Measurements from ENCODE around the gene KIFBP. TPM values are rescaled to one million over a fixed set of nuclear protein-coding genes. Genes with fewer than 3 reads are reported as not detected.
"Not testable (repeated sequence)": the region's sequence is repeated elsewhere in the genome, so short reads cannot be mapped to it uniquely, and the experiment has no call there.

The KIFBP gene, protein sequence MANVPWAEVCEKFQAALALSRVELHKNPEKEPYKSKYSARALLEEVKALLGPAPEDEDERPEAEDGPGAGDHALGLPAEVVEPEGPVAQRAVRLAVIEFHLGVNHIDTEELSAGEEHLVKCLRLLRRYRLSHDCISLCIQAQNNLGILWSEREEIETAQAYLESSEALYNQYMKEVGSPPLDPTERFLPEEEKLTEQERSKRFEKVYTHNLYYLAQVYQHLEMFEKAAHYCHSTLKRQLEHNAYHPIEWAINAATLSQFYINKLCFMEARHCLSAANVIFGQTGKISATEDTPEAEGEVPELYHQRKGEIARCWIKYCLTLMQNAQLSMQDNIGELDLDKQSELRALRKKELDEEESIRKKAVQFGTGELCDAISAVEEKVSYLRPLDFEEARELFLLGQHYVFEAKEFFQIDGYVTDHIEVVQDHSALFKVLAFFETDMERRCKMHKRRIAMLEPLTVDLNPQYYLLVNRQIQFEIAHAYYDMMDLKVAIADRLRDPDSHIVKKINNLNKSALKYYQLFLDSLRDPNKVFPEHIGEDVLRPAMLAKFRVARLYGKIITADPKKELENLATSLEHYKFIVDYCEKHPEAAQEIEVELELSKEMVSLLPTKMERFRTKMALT
- total RNA-seq (10 to 100 TPM; 21.3 to 27.9 TPM), polyA plus RNA-seq (10 to 100 TPM; 10.9 to 11.5 TPM)
- long read RNA-seq, donor 1, transcript KIF1BP-201 (7 exons, 2,544 nt), result major isoform, 12 of 39 reads
- long read RNA-seq, donor 1, partial matches to known transcripts, result 26 of 39 reads
- long read RNA-seq, donor 1, other reads (novel, unspliced or antisense), result 0 of 39 reads
- long read RNA-seq, donor 2, partial matches to known transcripts, result 0 of 2 reads
- long read RNA-seq, donor 2, other reads (novel, unspliced or antisense), result 0 of 2 reads
- long read RNA-seq, donor 3, partial matches to known transcripts, result 0 of 3 reads
- long read RNA-seq, donor 3, other reads (novel, unspliced or antisense), result 0 of 3 reads
- long read RNA-seq, donor 4, partial matches to known transcripts, result 0 of 6 reads
- long read RNA-seq, donor 4, other reads (novel, unspliced or antisense), result 0 of 6 reads
- long read RNA-seq, donor 5, transcript KIF1BP-203 (4 exons, 576 nt), result minor isoform, 5 of 11 reads
- long read RNA-seq, donor 5, transcript KIF1BP-201 (7 exons, 2,544 nt), result major isoform, 6 of 11 reads
- long read RNA-seq, donor 5, partial matches to known transcripts, result 0 of 11 reads
- long read RNA-seq, donor 5, other reads (novel, unspliced or antisense), result 0 of 11 reads

DNA sequence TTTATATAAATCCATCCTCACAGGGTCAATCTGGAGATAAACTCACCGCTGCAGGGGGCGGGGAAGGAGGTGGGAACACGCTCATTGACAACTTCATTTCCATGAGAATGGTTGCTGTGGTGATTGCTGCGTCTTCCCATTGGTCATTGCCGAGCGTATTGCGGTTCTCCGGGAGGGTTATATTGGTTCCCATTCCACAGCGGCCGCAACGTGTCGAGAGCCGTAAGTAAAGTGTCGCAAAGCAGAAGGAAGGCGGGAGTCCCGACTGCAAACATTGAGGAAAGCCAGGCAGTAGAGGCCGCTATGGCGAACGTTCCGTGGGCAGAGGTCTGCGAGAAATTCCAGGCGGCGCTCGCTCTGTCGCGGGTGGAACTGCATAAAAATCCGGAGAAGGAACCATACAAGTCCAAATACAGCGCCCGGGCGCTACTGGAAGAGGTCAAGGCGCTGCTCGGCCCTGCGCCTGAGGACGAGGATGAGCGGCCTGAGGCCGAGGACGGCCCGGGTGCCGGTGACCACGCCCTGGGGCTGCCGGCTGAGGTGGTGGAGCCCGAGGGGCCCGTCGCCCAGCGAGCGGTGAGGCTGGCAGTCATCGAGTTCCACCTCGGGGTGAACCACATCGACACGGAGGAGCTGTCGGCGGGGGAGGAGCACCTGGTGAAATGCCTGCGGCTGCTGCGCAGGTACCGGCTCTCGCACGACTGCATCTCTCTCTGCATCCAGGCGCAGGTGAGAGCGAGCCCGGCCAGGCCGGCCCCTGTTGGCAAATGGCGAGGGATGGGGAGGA lies at the start of gene KIFBP:
Gene KIFBP, plus strand, starts transcription at position 274 of the 787 bp plus-strand sequence. Its CDS starts 30 bp downstream, at position 304.
- peak within 1 kb of the TSS; percentile 99 for H3K4me3 ChIP-seq
- H3K27me3 ChIP-seq (ENCODE audit: control insufficient read depth in 3 of 3, insufficient read depth in 3 of 3, low read length in 2 of 3), result no peaks in the 10 kb centered on the region
- no peaks in the 10 kb centered on the region for H3K9me3 ChIP-seq (ENCODE audit: control insufficient read depth in 4 of 4, insufficient read depth in 3 of 4, low read length in 3 of 4)
- 0 to 1% methylated on average over 62 of the region's 62 CpGs for WGBS, 2 donors
- H3K36me3 ChIP-seq (ENCODE audit: control insufficient read depth in 4 of 4, insufficient read depth in 4 of 4, low read length in 4 of 4), result peaks cover 0 to 13% (median 6%) of the 10 kb centered on the region in 4 donors
- TF ChIP-seq, protein P1, sequence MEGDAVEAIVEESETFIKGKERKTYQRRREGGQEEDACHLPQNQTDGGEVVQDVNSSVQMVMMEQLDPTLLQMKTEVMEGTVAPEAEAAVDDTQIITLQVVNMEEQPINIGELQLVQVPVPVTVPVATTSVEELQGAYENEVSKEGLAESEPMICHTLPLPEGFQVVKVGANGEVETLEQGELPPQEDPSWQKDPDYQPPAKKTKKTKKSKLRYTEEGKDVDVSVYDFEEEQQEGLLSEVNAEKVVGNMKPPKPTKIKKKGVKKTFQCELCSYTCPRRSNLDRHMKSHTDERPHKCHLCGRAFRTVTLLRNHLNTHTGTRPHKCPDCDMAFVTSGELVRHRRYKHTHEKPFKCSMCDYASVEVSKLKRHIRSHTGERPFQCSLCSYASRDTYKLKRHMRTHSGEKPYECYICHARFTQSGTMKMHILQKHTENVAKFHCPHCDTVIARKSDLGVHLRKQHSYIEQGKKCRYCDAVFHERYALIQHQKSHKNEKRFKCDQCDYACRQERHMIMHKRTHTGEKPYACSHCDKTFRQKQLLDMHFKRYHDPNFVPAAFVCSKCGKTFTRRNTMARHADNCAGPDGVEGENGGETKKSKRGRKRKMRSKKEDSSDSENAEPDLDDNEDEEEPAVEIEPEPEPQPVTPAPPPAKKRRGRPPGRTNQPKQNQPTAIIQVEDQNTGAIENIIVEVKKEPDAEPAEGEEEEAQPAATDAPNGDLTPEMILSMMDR (IDR thresholded peaks at IDR 0.05; ENCODE audit: control extremely low read depth, extremely low read depth), result peak; percentile 26
- peak; percentile 97 for ATAC-seq (ENCODE audit: insufficient read depth, low FRiP score)
- peak within 1 kb of the TSS; percentile 72 to 77 for H3K9ac ChIP-seq (ENCODE audit: insufficient read depth in 1 of 2, low read length in 2 of 2)
- H3K4me1 ChIP-seq (ENCODE audit: control insufficient read depth in 5 of 5, insufficient read depth in 5 of 5, low read length in 5 of 5), result peaks cover 8 to 26% (median 9%) of the 10 kb centered on the region in 5 donors
- peak within 1 kb of the TSS; percentile 88 to 89 for H3K27ac ChIP-seq (ENCODE audit: low read depth in 1 of 2, low read length in 1 of 2)
- DNase-seq, result peak; percentile 96 to 99 (median 98)

DNA sequence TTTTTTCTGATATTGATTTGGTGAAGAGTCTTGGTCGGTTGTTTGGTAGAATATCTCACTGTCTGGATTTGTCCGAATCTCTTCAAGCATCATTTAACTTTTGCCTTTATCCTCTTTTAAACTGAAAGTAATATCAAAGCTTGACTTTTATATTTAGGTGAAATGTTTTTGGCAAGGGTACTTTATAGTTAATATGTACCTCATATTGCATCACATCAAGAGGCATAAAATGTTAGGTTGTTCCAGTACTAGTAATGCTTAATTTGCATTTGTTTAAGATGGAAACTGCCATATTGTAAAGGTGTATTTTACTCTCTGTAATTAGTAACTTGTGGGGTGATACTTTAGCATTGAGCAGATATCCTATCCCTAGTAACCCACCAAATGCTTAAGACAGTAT lies 49.7 kb upstream of the KIFBP start:
- TF ChIP-seq, protein P1 (IDR thresholded peaks at IDR 0.05; ENCODE audit: control extremely low read depth, extremely low read depth), result no peak
- no peaks in the 10 kb centered on the region for H3K4me1 ChIP-seq (ENCODE audit: control insufficient read depth in 5 of 5, insufficient read depth in 5 of 5, low read length in 5 of 5)
- no peak for ATAC-seq (ENCODE audit: insufficient read depth, low FRiP score)
- H3K9me3 ChIP-seq (ENCODE audit: control insufficient read depth in 4 of 4, insufficient read depth in 3 of 4, low read length in 3 of 4), result no peaks in the 10 kb centered on the region
- no peak overlapping the region for H3K4me3 ChIP-seq
- DNase-seq, result no peak
- H3K9ac ChIP-seq (ENCODE audit: insufficient read depth in 1 of 2, low read length in 2 of 2), result no peak overlapping the region
- no peaks in the 10 kb centered on the region for H3K27me3 ChIP-seq (ENCODE audit: control insufficient read depth in 3 of 3, insufficient read depth in 3 of 3, low read length in 2 of 3)
- H3K36me3 ChIP-seq (ENCODE audit: control insufficient read depth in 4 of 4, insufficient read depth in 4 of 4, low read length in 4 of 4), result peaks cover 3 to 14% (median 9%) of the 10 kb centered on the region in 4 donors
- H3K27ac ChIP-seq (ENCODE audit: low read depth in 1 of 2, low read length in 1 of 2), result no peak overlapping the region
- 95 to 100% methylated on average over 2 of the region's 2 CpGs for WGBS, 2 donors

DNA sequence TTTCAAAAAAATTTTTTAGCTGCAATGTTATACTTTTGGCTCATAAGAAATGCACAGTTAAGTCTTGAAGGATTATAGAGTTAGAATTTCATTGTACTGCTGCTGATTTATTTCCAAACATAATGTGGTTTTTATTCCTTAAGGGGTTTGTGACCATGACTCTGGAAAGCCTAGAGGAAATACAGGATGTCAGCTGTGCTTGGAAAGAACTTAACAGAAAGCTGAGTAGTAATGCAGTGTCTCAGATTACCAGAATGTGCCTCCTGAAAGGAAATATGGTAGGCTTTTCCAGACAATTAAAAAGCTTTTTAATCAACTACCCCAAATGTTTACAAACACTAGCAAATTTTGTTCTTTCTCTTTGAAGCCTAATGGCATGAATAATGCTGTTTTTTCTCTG lies 47.7 kb upstream of the KIFBP start:
- not testable (repeated sequence) for DNase-seq; H3K4me1 ChIP-seq (ENCODE audit: control insufficient read depth in 5 of 5, insufficient read depth in 5 of 5, low read length in 5 of 5); H3K9ac ChIP-seq (ENCODE audit: insufficient read depth in 1 of 2, low read length in 2 of 2); H3K4me3 ChIP-seq; H3K9me3 ChIP-seq (ENCODE audit: control insufficient read depth in 4 of 4, insufficient read depth in 3 of 4, low read length in 3 of 4); H3K27ac ChIP-seq (ENCODE audit: low read depth in 1 of 2, low read length in 1 of 2); H3K27me3 ChIP-seq (ENCODE audit: control insufficient read depth in 3 of 3, insufficient read depth in 3 of 3, low read length in 2 of 3); ATAC-seq (ENCODE audit: insufficient read depth, low FRiP score)
- H3K36me3 ChIP-seq (ENCODE audit: control insufficient read depth in 4 of 4, insufficient read depth in 4 of 4, low read length in 4 of 4), result peaks cover 3 to 15% (median 13%) of the 10 kb centered on the region in 4 donors
